Hematopoietic multipotent progenitor cell treated with erythropoietin and hydrocortisone succinate and interleukin-3 and kit ligand, for 6 days (in vitro differentiated cells): Measurements from ENCODE around the gene RNF157.
A peak's percentile ranks its signal among the peaks of the same experiment; 100 is the strongest.

Source experiments
- DNase-seq: peaks from one replicate; pipeline ENCODE4 v3.0.0-alpha.2; 2015

RNF157 gene

DNA sequence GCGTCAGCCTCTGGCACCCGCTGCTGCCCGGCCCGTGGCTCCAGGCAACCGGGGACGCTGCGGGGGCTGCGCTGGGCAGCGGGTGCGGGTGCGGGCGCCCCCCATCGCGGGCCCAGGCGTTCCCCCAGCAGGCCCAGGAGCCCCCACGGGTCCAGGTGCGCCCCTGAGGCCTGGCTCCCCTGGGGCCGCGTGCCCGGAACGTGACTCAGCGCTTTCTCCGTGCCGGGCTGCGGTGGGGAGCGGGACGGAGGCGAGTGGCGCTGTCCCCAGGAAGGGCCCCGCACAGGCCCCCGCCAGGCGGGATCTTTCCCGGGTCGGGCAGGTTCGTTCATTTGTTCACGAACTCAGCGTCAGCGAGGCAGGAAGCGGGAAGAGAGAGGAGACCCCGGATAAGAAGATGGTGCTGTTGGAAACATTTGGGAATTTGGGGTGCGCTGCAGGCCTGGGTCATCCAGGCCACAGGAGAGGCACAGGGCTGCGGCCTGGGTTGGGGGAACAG, 118.3 kb downstream of the RNF157 start:
- DNase-seq: peak; percentile 45

GRCh38 chr17:76120658-76121008, 119.7 kb downstream of the RNF157 start:
- DNase-seq: peak; percentile 25

GRCh38 chr17:76119409-76120371, 120.6 kb downstream of the RNF157 start:
- no peak for DNase-seq

GRCh38 chr17:76115138-76115754, 125.0 kb downstream of the RNF157 start:
- DNase-seq: no peak

DNA sequence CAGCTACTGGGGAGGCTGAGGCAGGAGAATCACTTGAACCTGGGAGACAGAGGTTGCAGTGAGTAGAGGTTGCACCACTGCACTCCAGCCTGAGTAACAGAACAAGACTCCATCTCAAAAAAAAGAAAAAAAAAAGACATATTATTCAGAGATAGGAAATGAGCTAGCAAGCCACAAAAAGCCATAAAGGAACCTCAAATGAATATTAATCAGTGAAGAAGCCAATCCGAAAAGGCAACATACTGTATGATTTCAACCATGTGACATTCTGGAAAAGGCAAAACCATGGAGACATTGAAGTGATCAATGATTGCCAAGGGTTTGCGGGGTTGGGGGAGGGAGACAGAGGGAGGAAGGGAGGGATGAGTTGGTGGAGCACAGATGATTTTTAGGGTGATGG, 128.3 kb downstream of the RNF157 start:
- no peak for DNase-seq

DNA sequence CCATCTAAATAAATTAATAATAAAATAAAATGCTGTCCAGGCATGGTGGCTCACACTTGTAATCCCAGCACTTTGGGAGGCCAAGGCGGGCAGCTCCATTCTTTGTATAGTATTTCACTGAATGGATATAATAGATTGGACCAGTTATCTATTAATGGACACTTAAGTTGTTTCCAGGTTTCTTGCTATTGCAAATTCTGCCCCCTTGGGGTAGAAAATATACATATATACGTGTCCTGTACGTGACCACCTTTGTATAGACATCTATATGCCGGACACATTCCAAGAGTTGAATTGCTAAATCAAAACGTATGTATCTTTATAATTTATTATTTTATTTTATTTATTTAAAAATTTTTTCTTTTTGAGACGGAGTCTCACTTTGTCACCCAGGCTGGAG, 132.8 kb downstream of the RNF157 start:
- peak; percentile 73 for DNase-seq

DNA sequence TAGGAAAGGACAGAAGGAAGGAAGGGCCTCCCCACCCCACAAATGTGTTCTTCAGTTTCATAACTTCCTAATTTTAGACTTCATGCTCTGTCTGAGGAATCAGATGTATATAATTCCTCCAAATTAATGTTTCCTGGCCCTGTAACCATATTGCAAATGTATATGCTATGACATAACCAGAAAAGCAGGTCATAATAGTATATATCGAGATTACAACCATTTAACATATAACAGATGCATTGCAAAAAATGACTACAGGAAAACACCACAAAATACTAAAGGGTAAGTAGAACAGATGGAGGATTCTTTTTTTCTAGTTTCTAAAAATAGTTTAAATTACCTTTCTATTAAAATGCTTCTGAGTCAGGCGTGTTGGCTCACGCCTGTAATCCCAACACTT, 133.6 kb downstream of the RNF157 start:
- no peak for DNase-seq

DNA sequence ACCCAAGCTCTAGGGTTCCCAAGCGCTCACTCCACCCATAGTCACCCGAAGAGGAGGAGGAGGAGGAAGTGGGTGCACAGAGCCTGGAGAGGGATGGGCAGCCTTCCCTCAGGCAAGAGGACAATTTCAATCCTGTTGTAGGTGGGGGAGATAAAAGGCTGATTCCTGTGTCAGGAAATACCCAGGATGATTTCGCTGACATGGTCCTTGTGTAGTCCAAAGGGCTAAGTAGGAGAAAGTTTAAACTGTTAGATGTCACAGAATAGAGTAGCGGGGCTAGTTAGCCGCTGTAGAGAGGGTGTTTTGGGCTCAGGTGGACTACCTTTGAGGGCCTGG, 135.4 kb downstream of the RNF157 start:
- no peak for DNase-seq

GRCh38 chr17:76104140-76104895, 136.0 kb downstream of the RNF157 start:
- DNase-seq: no peak

DNA sequence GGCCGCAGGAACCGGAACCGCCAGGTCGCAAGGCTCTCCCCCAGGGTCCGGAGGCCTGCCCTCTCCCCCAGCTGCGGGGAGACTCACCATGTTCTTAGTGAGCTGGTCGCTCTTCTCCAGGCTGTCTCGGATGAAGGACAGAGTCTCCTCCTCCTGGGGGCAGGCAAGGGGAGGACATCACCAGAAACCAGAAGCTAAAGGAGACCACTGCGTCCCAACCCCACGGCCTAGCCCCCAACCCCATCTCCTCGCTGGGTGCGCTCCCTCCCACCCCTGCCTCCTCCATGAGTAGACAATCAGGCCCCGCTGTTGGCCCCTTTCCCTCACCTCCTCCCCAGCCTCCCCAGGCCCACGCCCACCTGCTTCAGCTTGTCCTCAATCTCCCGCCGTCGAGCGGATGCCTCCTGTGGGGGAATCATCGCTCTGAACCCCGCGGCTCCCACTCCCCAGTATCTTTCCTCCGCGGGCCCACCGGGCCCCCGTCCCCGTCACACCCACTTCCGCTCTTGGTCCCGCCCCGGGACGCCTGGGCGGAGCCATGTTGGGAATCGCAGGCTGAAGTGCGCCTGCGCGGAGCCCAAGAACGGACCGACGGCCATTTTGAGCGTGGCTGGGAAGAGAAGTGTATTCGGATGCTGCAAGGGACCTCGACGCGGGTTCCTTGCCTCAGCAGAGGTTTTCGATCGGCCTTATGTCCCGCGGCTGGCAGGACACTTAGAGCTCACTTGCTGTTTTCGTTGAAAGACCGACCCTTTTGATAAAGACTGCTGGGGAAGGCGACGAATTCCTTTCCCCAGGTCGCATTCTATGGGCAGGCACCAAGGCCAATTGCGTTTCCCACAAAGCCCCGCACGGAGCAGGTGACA, 136.8 kb downstream of the RNF157 start, which contains the start of gene EXOC7:
EXOC7 (minus strand) TSS at position 514 of the 866 bp plus-strand sequence; CDS start at position 419, 95 bp downstream.
- DNase-seq: peak; percentile 98

- DNase-seq: no peak
Measured at GRCh38 chr17:76102944-76103273, 137.4 kb downstream of the RNF157 start.

- no peak for DNase-seq
Measured at GRCh38 chr17:76097716-76098295, 142.5 kb downstream of the RNF157 start.

DNA sequence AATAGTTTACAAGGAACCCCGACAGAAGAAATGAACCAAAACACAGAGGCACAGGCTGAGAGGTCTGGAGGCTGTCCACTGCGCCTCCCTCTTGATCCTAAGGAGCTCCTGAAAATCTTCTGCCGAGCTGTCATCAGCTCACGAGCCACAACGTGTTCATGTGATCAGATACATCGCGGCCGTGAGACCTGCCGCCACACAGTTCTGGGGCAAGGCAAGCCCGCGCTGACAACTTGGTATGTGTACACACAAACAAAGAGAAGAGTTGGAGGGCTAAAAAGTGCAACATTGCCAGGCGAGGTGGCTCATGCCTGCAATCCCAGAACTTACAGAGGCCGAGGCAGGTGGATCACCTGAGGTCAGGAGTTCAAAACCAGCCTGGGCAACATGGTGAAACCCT, 144.3 kb downstream of the RNF157 start:
- DNase-seq: no peak

- DNase-seq: no peak
Measured at GRCh38 chr17:76094046-76094445, 146.2 kb downstream of the RNF157 start.

DNA sequence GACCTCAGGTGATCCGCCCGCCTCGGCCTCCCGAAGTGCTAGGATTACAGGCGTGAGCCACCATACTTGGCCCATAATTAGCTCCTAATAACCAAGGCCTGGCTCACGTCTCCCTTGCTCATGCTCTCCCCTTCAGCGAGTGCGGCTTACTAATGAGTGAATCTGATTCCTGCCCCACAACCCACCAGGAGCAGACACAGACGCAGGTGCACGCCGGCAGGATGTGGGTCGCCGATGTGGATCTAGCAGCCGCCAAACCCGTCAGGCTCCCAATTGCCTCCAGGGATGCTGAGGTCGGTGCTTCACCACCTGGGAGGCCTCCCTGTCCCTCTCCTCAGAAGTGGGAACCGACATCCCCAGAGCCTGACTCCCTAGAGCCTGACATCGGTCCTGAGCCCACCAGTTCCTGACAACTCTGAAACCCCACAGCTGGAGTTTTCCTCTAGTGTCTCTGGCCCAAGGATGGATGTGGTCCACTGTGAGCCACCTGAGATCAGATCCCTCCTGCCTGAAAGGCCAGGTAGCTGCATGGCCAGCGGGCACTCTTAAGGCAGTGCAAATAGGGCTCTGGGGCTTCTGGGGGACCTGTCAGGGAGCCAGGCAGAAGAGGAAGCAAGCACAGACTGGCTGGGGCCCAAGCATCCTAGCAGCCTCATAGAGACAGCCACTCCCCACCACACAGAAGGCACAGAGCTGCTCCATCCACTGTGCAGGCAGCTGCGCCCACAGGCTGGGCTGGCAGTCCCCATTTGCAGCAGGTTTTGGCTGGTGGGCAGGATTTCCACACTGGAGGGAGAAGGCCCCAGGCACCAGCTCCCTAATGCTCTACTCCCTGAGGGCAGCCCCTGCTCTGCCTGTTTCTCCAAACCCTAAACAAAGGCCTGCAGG, 147.5 kb downstream of the RNF157 start:
- no peak for DNase-seq
